BJ (cell line): ENCODE results near the gene RPP38. TPM values are rescaled to one million over a fixed set of nuclear protein-coding genes. Genes with fewer than 3 reads are reported as not detected.

ENCODE experiments used
- CTCF ChIA-PET: fragments of 350-600 bp; formaldehyde crosslinking; extraction: SDS; loops from one replicate; lab custom pipeline; 2021; ENCODE audit warnings: antibody characterized with exemption, inconsistent platforms; lab: Yijun Ruan, JAX
- POLR2A ChIA-PET: fragments of 300-600 bp; sonication (Branson Sonifier 250); formaldehyde crosslinking; extraction: SDS; loops from one replicate; lab custom pipeline; 2021; ENCODE audit warnings: antibody characterized with exemption; lab: Charles Lee
- DNase-seq: peaks from one replicate; pipeline ENCODE4 v3.0.0-alpha.2; 2011; ENCODE audit warnings: low read depth
- H3K27me3 ChIP-seq: 2 replicates; pipeline ENCODE4 v1.6.0; 2011; ENCODE audit warnings: low read length; ENCODE audit not compliant: control insufficient read depth, insufficient read depth
- H3K36me3 ChIP-seq: 2 replicates; pipeline ENCODE4 v1.5.1; 2011; ENCODE audit warnings: low read length; ENCODE audit not compliant: control insufficient read depth, insufficient read depth
- H3K4me3 ChIP-seq: 2 replicates; pipeline ENCODE4 v1.5.1; 2011; ENCODE audit warnings: low read depth, mild to moderate bottlenecking, control low read depth, low read length
- polyA plus RNA-seq: library from polyadenylated mRNA; depleted of rRNA; stranded (reverse); fragments of >200 nt; gene quantifications from 2 replicates; pipeline ENCODE4 v1.2.3, GENCODE V29; 2011
- TF ChIP-seq, protein P1 (sequence below): IDR thresholded peaks from 2 replicates; pipeline ENCODE4 v1.5.1; 2011; ENCODE audit warnings: low read depth, mild to moderate bottlenecking, control low read depth, inconsistent platforms, low read length, moderate library complexity; ENCODE audit not compliant: insufficient read depth

The RPP38 gene
- polyA plus RNA-seq, 1 experiment, result 15.9 TPM

DNA sequence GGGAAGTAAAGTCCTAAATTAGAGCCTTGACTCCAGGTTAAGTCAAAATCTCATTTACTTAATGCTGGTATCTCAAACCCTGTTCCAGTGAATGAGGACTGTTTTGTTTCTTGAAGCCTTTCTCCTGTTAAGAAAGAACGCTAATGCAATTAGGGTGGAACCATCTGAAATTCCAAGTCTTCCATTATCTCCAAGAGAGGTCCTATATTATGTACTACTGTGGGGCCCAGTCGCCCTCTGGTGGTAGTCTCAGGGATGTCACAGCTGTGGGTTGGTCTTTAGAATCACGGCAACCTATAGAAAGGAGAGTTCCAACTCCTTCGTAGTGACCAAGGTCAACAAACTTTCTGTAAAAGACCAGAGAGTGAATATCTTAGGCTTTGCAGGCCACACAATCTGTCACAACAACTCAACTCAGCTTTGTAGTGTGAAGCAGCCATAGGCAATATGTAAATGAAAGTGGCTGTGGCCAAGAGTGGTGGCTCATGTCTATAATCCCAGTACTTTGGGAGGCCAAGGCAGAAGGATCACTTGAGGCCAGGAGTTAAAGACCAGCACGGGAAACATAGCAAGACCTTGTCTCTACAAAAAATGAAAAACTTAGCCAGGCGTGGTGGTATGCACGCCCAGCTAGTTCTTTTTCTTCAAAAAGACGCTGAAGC, 9.3 kb downstream of the RPP38 start:
- POLR2A ChIA-PET, result no interaction called here
- Histone ChIP-seq H3K27me3 (no peaks in the 10 kb centered on the region), H3K4me3 (no peak overlapping the region), H3K36me3 (peaks cover 8% of the 10 kb centered on the region)
- TF ChIP-seq, protein P1, sequence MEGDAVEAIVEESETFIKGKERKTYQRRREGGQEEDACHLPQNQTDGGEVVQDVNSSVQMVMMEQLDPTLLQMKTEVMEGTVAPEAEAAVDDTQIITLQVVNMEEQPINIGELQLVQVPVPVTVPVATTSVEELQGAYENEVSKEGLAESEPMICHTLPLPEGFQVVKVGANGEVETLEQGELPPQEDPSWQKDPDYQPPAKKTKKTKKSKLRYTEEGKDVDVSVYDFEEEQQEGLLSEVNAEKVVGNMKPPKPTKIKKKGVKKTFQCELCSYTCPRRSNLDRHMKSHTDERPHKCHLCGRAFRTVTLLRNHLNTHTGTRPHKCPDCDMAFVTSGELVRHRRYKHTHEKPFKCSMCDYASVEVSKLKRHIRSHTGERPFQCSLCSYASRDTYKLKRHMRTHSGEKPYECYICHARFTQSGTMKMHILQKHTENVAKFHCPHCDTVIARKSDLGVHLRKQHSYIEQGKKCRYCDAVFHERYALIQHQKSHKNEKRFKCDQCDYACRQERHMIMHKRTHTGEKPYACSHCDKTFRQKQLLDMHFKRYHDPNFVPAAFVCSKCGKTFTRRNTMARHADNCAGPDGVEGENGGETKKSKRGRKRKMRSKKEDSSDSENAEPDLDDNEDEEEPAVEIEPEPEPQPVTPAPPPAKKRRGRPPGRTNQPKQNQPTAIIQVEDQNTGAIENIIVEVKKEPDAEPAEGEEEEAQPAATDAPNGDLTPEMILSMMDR, result peak; percentile 89
- no peak for DNase-seq
- CTCF ChIA-PET, result interaction anchor here (0.6 to 2.8 kb wide), 21 partner anchors 9 to 282 kb away, joined by 3 to 11 read pairs (median 3); partner anchors contain the start of genes CDNF, HSPA14, MSANTD7 and RPP38

DNA sequence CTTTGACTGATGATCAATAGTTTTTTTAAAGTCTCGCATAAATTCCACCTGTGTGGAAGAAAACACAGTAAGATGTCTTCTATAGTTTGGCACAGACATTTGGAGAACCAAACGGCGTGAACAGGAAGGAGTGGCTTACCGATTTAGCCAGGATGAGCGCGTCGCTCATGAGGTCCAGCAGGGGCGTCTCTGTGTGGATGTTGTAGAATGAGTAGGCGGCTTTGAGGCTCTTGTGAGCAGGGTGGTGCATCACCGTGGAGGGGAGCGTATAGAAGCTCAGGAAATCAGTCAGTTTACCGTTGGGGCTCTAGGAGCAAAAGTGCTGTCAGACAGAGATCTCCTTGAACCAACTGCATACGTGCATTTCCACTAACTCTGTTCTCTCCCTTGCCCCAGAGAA, 15.5 kb downstream of the RPP38 start:
- TF ChIP-seq, protein P1, result no peak
- no peak for DNase-seq
- Histone ChIP-seq H3K4me3 (no peak overlapping the region), H3K36me3 (peaks cover 3% of the 10 kb centered on the region), H3K27me3 (no peaks in the 10 kb centered on the region)
- POLR2A ChIA-PET, result no interaction called here
- CTCF ChIA-PET, result no interaction called here

DNA sequence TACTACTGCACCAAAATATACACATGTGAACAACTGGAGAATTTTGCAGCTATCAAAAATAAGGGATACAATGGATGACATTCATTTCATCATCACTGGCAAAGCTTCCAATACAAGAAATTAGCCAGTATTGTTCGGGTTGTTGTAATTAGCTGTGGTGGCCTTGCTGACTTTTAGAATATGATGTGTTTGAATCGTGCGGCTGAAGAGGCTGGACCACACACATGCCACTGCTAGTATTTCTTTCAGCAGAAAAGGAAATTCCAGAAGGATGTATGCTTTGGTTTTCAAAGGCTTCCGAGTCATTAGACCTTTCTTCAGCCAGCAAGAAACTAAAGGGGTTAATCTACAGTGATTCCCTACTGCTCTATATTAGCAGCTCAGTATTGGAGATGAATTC, 16.6 kb downstream of the RPP38 start:
- Histone ChIP-seq H3K4me3 (no peak overlapping the region), H3K27me3 (no peaks in the 10 kb centered on the region), H3K36me3 (peaks cover 5% of the 10 kb centered on the region)
- POLR2A ChIA-PET, result interaction anchor here (0.5 to 0.6 kb wide), 2 partner anchors 155 to 160 kb away, joined by 3 to 12 read pairs; partner anchors contain the start of genes DCLRE1C and MEIG1
- no peak for DNase-seq
- CTCF ChIA-PET, result interaction anchor here (1.3 kb wide), 1 partner anchor 64 kb away, joined by 3 read pairs; no protein-coding TSS in a partner anchor
- TF ChIP-seq, protein P1, result no peak

DNA sequence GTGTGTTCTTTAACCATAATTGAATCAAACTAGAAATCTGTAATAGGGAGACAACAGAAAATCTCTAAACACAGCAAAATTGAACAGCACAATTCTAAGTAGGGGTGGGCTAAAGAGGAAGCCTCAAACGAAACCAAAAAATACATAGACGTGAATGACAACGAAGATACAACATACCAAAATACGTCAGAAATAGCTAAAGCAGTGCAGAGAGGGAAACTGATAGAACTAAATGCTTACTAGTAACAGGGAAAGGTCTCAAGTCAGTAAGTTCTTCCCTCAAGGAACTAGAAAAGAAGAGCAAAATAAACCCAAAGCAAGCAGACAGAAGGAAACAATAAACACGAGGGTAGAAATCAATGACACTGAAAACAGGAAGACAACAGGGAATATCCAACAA, 19.1 kb downstream of the RPP38 start:
- TF ChIP-seq, protein P1, result no peak
- CTCF ChIA-PET, result interaction anchor here (0.7 to 1.9 kb wide), 2 partner anchors 10 to 508 kb away, joined by 3 to 11 read pairs; no protein-coding TSS in a partner anchor
- POLR2A ChIA-PET, result no interaction called here
- Histone ChIP-seq H3K36me3 (peaks cover 11% of the 10 kb centered on the region), H3K4me3 (no peak overlapping the region), H3K27me3 (no peaks in the 10 kb centered on the region)
- DNase-seq, result no peak

DNA sequence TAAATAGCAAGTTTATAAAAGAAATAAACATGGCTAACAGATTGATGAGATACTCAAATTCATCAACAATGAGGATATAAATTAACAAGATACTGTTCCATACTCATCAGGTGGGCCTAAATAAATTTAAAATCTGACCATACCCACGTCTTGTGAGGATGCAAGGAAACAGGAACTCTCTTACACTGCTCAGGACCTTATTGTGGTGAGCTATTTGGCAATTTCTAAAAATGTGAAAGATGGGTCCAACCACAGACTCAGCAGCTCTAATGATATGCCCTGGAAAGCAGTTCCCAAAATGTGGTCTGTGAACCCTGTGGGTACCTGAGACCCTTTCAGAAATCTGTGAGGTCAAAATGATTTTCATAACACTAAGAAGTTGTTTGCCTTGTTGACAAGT, 21.5 kb downstream of the RPP38 start:
- Histone ChIP-seq H3K4me3 (no peak overlapping the region), H3K27me3 (no peaks in the 10 kb centered on the region), H3K36me3 (peaks cover 8% of the 10 kb centered on the region)
- ChIA-PET CTCF (interaction anchor here (1.3 kb wide), 1 partner anchor 12 kb away, joined by 4 read pairs; no protein-coding TSS in a partner anchor), POLR2A (no interaction called here)
- DNase-seq, result no peak
- TF ChIP-seq, protein P1, result no peak
